Suprapubic skin (tissue), 4 donors: ENCODE data around the gene ONECUT2.

ENCODE experiments used
- CTCF ChIP-seq, 2 donors: fragments of 200-600 bp in 1 of 2; fragments of 450-650 bp in 1 of 2; sonication (generic) in 1 of 2; IDR thresholded peaks; one replicate each; pipeline ENCODE4 v1.5.1; 2016 to 2019; ENCODE audit warnings: antibody characterized with exemption in 2 of 2, mild to moderate bottlenecking in 1 of 2, moderate library complexity in 1 of 2
- POLR2A ChIP-seq, 2 donors: fragments of 450-650 bp; IDR thresholded peaks; one replicate each; pipeline ENCODE4 v1.6.1; 2017; ENCODE audit warnings: antibody characterized with exemption in 2 of 2, mild to moderate bottlenecking in 2 of 2, moderate library complexity in 2 of 2
- POLR2AphosphoS5 ChIP-seq, 3 donors: sonication (generic); formaldehyde crosslinking; IDR thresholded peaks; one replicate each; pipeline ENCODE4 v1.6.1; 2017; ENCODE audit warnings: antibody characterized with exemption in 3 of 3

GRCh38 chr18:57433482-57433881, 1.7 kb upstream of the ONECUT2 start:
- TF ChIP-seq CTCF (IDR thresholded peaks at IDR 0.05), result no peak
- no peak for TF ChIP-seq POLR2A (IDR thresholded peaks at IDR 0.05)
- no peak for TF ChIP-seq POLR2AphosphoS5 (IDR thresholded peaks at IDR 0.05)
